HG02981 (cell line): ENCODE data around the gene SYTL4.

ENCODE experiments used
- ATAC-seq: cut with Tn5 transposase; IDR thresholded peaks from one replicate; pipeline ENCODE4 v1.9.1; 2021; ENCODE audit warnings: mild to moderate bottlenecking, moderate library complexity; ENCODE audit not compliant: unreplicated experiment

The SYTL4 gene

GRCh38 chrX:100649550-100650356, 82.2 kb downstream of the SYTL4 start:
- ATAC-seq, result no peak

GRCh38 chrX:100648458-100649417, 83.2 kb downstream of the SYTL4 start:
- no peak for ATAC-seq

GRCh38 chrX:100647739-100648138, 84.2 kb downstream of the SYTL4 start:
- ATAC-seq, result no peak

GRCh38 chrX:100647095-100647494, 84.8 kb downstream of the SYTL4 start:
- ATAC-seq, result no peak

- ATAC-seq, result no peak
These were observed 86.8 kb downstream of the SYTL4 start for GRCh38 chrX:100645106-100645505.

GRCh38 chrX:100643956-100644860, 87.7 kb downstream of the SYTL4 start, which contains the start of gene SRPX2:
Gene SRPX2, plus strand, starts transcription at chrX:100644199. Its CDS starts 2,124 bp downstream, at chrX:100646323.
- ATAC-seq, result no peak

- ATAC-seq, result no peak
These were observed 88.7 kb downstream of the SYTL4 start for GRCh38 chrX:100643212-100643611.

- ATAC-seq, result no peak
These were observed 89.6 kb downstream of the SYTL4 start for GRCh38 chrX:100642290-100642689.

GRCh38 chrX:100636321-100636991, 95.5 kb downstream of the SYTL4 start, which contains the start of gene TSPAN6:
Gene TSPAN6, minus strand, starts transcription at chrX:100636806. Its CDS starts 112 bp downstream, at chrX:100636694.
- peak; percentile 100 for ATAC-seq

GRCh38 chrX:100635989-100636320, 96.0 kb downstream of the SYTL4 start:
- ATAC-seq, result no peak

- no peak for ATAC-seq
These were observed 96.9 kb downstream of the SYTL4 start for GRCh38 chrX:100635040-100635439.

- ATAC-seq, result peak; percentile 88
These were observed 105.9 kb downstream of the SYTL4 start for GRCh38 chrX:100625985-100626491.
